GM12873 (cell line): Measurements from ENCODE around the gene PRKAR1B.

ENCODE experiments used
- CTCF ChIP-seq: IDR thresholded peaks from 2 replicates; pipeline ENCODE4 v1.5.1; 2012; ENCODE audit warnings: low read depth, mild to moderate bottlenecking, moderate library complexity, low read length, control low read depth; ENCODE audit not compliant: insufficient read depth; ENCODE audit errors: missing control alignments

Gene PRKAR1B

GRCh38 chr7:598899-599298, 128.2 kb downstream of the PRKAR1B start:
- no peak for TF ChIP-seq CTCF

GRCh38 chr7:597348-598178, 129.5 kb downstream of the PRKAR1B start:
- no peak for TF ChIP-seq CTCF

- TF ChIP-seq CTCF = no peak
Observed at GRCh38 chr7:596819-597182, 130.3 kb downstream of the PRKAR1B start.

- no peak for TF ChIP-seq CTCF
Observed at GRCh38 chr7:596071-596818, 130.8 kb downstream of the PRKAR1B start.

- TF ChIP-seq CTCF = no peak
Observed at GRCh38 chr7:595621-596010, 131.5 kb downstream of the PRKAR1B start.

- TF ChIP-seq CTCF = no peak
Observed at GRCh38 chr7:594920-595620, 132.0 kb downstream of the PRKAR1B start.
